Sciatic nerve (tissue), 2 donors: ENCODE measurements around the gene LASP1NB.

ENCODE experiments used
- ATAC-seq: fragments of 200-7000 bp; cut with Tn5 transposase; one replicate; pipeline ENCODE4 v1.9.1; 2020; ENCODE audit warnings: mild to moderate bottlenecking, moderate library complexity
- DNase-seq: peaks from one replicate; pipeline ENCODE4 v3.0.0-alpha.2; 2020; ENCODE audit warnings: low spot score
- intact Hi-C: fragments of 100-400 bp; cut with DNase I; formaldehyde crosslinking; loops from one replicate; pipeline ENCODE4 v1.14.2; 2022
- donor health status: DM: no; HTN: no; CAD: no.
- donor health status: DM: no; HTN: no; CAD: no.

LASP1NB gene

DNA sequence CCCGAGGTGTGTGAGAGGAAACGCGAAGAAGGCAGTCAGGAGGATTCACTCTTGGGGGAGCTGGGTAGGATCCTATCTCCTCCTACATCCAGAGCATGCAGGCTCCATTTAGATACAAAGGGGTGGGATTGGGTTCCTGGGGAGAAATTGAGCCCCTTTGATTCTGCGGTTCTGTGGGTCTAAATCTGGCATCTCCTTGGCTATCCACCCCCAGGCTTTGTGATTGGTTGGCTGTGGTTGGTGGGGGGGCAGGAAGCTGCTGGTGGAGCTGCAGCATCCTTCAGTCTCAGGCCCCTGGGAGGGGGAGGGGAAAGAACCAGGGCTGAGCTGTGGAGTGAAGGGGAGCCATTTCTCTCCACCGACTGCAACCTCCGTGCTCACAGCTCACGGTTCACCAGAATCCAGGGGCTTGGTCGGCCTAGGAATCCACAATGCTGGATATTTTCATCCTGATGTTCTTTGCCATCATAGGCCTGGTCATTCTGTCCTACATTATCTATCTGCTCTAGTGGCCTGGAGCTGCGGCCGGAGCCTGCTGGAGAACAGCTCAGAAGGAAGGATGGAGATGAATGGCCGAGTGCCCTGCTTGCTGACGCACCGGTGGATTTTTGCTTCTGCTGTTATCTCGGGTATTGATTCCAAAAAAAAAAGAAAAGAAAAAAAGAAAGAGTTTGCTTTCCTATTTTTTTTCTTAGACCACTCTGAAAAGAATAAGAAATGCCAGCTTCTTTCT is at the start of gene LASP1NB:
Gene LASP1NB, plus strand, starts transcription at position 352 of the 733 bp plus-strand sequence.
- peak; percentile 62 for DNase-seq
- intact Hi-C loops, result no loop called here
- ATAC-seq, result peak; percentile 77

DNA sequence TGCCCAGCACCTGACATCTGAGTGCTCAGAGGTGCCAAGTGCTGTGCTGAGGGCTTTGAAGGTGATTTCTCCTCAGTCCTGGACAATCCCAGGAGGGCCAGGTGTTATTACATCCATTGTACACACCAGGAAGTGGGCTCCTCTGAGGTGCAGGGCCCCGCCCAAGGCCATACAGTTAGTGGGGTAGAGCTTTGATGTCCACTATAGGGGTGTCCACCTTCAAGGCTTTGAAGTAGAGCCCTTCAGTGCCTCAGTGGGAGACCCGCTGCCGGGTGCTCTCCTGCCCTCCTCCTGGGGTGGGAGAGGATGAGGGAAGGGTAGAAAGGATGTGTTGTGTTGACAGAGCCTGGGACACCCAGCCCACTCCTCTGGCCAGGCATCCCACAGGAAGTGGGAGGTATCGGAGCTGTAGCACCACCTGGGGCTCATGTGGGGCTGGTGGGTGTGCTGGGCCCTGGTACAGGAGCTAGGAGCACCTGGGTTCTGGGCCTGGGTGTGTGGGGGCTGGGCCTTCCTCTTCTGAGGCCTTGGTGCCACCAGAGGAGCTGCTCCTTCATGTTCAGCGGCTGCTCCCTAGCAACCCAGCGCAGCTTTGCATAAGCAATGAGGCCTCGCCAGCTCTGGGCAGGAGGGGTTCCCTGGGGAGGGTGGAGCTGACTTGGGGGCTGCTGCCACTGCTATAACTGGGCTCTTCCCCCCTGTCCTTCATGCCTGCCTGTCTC is 48.1 kb upstream of the LASP1NB start:
- intact Hi-C loops, result loop anchor here (10.0 kb wide), 1 partner anchor 278 kb away; the partner anchor contains the start of gene PLXDC1
- no peak for ATAC-seq

DNA sequence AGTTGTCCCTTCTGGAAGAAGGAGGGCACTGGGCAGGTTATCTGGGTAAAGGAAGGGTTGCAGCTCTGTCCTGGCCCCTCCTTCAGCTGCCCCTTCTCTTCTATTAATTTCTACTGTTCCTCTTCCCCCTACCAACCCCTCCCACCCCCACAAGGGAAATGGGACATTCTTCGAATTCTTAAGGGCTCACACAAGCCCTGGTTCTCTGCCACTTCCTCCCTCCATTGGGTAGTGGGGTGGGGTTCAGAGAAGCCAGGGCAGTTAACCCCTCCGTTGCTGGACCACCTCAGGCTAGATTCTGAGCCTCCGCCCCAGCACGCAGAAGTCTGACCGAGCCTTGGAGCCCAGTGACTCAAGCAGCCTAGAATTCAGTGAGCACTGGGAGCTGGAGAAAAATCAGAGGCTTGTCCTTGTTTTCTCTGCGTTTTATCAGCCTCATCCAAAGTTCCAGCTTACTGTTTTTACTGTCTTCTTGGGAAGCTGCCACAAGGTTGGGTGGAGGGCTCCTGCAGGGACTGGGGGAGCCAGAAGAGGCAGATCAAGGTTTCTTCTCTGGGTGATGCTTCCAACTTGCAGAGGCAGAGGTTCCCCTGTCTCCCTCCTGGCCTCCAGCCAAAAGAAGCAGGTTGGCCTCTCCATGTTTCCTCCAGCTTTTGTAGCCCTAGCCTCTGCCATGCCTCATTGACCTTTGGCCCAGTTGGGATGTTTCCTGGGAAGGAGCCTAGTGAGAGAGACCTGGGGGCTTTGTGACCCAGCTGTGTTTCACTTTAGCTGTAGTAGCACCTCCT is 45.3 kb upstream of the LASP1NB start:
- intact Hi-C loops, result loop anchor here (10.0 kb wide), 1 partner anchor 275 kb away; the partner anchor contains the start of gene PLXDC1
- DNase-seq (peak; percentile 76), ATAC-seq (peak; percentile 38)

More for the DNA sequence above, 48.1 kb upstream of the LASP1NB start:
- no peak for DNase-seq

DNA sequence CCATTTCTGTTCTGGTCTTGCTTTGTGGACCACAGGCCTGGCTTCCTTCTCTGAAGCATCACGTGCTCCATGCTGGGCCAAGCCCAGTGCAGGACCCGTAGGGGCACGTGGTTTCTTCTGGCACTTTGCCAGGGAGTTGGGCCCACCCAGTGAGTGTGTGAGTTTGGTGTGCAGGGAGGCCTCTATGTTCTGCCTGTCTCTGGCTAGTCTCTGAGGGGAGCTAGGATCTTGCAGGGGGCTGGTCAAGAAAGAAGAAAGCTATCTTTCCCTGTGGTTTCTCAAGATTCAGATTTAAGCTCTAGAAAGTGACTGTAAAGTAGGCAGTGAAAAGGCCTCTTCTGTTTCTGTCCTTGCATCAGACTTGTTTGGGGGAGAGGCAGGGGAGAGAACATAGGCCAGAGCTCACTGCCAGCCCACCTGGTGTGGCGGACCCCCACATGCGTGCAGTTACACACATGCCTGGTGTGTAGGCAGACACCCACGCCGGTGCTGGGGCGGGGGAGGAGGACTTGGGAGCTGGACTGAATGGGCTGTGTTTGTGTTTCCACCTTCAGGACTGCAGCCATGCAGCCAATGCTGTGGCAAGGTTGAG is 43.7 kb upstream of the LASP1NB start:
- intact Hi-C loops, result no loop called here

DNA sequence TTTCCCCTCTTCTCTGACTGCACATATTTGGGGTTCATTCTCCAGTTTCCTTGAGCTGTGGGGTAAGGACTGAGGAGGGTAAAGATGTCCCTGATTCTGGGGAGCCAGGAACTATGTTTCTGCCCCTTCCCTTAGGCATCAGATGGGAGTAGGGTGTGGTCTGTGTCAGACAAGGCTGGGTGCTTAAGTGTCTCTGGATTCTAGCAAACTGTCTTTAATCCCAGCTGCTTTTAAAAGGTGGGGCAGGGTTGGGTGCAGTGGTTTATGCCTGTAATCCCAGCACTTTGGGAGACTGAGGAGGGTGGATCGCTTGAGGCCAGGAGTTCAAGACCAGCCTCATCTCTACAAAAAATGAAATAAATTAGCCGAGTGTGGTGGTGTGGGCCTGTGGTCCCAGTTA is 42.5 kb upstream of the LASP1NB start:
- intact Hi-C loops, result no loop called here
- DNase-seq (no peak), ATAC-seq (no peak)

More for the DNA sequence above, 43.7 kb upstream of the LASP1NB start:
- peak; percentile 90 for DNase-seq
- ATAC-seq, result peak; percentile 78

DNA sequence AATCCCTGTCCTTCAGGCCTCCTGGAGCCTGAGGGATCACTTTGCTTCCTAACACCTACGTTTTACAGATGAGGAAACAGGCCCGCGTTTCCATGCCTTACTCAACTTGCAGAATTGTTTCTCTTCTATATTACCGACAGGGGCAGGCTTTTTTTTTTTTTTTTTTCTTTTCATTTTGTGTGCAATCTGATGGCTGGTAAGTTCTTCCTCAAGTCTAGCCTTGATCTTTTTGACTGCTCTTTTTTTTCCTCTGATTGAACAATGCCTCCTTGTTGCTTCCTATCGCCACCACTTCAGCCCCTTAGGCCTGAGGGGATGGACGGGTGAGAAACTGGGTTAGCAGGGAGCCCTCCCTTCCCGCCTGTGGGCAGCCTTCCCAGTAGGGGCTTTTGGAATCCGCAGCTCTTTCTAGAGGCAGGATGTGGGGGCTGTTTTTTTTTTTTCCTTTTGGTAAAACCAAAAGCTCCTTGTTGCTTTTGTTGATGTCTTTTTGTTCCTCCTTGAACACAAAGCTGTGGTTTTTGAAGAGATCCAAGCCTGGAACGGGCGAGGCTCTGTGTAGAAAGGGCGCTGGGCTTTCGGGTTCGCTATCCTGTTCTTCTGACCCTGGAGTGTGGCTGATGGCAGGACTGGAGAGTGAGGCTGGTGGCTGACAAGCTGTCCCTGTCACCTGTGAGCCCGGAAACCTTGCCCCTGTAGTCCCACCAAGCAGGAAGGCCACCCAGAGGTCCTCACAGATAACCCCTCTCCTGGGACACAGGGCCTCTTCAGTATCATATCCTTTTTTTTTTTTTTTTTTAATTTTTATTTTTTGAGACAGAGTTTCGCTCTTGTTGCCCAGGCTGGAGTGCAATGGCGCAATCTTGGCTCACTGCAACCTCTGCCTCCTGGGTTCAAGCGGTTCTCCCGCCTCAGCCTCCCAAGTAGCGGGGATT is 41.6 kb upstream of the LASP1NB start:
- intact Hi-C loops, result no loop called here
- DNase-seq (no peak), ATAC-seq (peak; percentile 35)

DNA sequence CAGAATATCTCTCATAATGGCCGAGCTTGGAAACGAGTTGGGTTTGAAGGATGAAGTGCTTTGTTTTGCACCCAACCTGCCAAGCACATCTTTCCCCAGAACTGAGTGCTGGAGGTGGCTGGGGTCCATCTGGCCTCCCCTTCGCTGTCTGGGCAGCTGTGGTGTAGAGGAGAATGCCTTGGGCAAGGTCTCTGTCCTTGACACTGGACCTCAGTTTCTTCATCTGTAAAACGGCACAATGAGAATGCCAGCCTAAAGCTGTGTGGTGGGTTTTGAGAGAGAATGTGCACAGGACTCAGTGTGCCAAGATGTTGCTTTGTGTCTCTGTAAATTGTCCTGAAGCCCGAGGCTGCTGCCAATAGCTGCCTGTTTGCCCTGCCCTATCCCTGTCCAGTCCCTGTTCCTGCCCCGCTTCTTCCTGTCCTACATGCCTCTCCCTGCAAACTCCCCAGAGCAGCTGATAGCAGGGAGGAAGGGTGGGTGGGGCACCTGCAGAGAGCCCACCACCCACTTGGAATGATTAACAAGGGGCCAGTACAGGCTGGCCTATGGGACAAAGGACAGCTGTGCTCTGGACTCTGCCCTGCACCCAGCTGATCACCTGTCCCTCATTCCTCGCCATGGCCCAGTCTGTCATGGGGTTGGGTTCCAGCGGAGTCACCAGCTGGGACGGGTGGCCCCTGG is 40.2 kb upstream of the LASP1NB start:
- intact Hi-C loops, result no loop called here
- no peak for ATAC-seq
- no peak for DNase-seq

DNA sequence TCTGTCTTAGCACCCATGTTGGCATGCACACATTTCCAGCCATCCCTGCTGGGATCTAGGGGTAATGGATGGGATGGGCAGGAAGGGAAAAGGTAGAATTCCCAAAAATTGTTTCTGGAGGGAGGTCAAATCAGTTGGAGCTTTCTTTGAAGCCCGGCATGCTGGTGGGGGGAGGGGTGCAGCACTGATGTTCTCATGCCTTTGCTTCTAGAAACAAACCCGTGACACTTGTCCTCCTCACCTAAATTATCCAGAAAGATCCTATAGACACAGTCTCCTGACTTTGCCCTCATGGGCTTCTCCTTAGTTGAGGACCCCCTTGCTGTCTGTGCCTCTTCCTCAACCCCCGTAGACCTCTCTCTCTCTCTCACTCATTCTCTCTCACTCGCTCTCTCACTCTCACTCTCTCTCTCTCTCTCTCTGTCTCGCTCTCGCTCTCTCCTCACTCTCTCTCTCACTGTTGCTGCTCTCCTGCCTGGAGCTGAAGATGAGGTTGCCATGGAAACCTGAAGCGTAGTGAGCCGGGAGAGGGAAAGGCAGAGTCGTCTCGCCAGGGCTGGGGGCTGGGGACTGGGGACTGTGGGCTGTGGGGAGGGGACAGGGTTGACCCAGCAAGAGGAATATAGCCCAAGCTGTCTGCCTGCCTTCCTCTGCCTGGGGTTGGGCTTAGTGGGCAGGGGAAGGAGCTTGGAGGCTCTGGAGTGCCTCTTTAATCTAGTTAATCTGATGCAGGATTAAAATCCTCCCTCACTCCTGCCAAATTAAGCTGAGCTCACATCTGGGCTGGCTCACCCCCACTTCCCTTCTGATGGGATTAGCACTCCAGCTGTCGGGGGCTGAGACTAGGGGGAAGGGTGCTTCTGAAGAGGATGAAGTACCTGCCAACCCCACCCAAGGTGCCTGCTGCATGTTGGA is 39.4 kb upstream of the LASP1NB start:
- peak; percentile 20 for ATAC-seq
- DNase-seq, result no peak
- intact Hi-C loops, result no loop called here

DNA sequence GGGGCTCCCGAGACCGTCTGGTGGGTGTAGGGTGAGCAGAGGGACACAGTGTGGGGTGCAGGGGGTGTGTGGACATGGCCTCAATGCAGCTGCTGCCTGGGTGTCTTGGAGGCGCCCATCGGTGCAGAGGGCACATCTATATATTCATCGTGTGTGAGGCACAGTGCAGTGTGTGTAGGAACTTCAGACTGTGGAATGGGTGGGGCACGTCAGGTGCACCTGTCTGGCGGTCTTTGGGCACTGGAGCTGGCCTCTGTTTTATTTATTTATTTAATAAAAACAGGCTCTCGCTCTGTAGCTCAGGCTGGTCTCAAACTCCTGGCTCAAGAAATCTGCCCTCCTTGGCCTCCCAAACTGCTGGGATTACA is 38.8 kb upstream of the LASP1NB start:
- ATAC-seq (no peak), DNase-seq (no peak)
- intact Hi-C loops, result no loop called here

DNA sequence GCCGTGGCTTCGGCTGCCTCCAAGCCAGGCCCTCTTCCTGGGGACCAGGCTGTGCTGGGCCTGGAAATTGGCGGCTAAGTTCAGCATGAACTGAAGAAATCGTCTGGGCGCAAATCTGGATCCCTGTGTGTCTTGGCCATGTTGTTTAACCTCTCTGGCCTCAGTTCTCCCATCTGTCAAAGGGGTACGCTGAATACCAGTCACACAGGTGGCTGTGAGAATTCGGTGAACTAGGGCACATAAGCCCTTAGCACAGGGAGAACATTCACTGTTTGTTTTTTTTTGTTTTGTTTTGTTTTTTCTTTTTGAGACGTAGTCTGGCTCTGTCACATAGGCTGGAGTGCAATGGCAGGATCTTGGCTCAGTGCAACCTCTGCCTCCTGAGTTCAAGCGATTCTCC is 36.6 kb upstream of the LASP1NB start:
- no peak for ATAC-seq
- intact Hi-C loops, result no loop called here

DNA sequence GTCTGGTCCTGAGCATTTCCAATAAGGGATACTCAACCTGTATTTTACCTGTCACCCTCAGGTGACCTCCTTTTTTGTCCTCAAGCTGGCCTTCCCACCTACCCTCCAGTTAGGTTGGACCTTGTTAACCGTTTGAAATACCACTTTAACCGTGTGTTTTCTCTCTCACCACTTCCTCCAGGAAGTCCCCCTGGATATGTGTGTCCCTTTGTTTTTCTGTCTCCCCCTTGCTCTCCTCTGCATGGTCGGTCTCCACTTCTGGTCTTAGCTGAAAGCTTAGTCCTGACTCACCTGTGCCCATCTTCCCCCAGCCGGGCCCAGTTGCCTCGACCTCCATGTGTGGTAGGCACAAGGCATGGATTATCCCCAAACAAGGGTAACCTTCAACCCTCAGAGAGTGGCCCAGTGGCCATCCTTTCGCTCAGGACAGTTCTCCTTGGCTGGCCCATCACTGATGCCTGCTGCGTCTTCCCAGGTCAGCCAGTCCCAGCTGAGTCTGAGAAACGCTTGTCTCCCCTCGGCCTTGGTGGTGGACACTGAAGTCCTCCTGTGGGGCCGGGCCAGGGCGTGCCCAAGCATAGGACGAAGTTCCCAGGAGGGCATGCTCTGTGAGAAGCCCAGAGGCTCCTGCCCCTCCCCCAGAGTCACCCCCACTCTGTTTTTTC is 35.5 kb upstream of the LASP1NB start:
- ATAC-seq (no peak), DNase-seq (no peak)
- intact Hi-C loops, result no loop called here

More for the DNA sequence above, 36.6 kb upstream of the LASP1NB start:
- DNase-seq, result no peak

DNA sequence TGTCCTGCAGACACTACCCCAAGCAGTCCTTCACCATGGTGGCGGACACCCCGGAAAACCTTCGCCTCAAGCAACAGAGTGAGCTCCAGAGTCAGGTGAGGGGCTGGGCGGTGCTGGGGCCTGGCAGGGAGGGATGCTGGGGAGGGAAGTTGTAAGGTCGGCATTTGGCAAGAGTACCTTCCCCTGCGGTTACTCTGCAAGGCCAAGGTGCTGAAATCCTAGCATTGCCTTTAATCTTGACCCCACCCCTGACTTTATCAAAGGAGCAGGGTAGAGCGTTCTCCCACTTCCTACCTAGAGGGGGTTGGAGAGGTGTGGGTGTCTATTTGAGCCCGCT is 35.0 kb upstream of the LASP1NB start:
- DNase-seq (no peak), ATAC-seq (no peak)
- intact Hi-C loops, result no loop called here

DNA sequence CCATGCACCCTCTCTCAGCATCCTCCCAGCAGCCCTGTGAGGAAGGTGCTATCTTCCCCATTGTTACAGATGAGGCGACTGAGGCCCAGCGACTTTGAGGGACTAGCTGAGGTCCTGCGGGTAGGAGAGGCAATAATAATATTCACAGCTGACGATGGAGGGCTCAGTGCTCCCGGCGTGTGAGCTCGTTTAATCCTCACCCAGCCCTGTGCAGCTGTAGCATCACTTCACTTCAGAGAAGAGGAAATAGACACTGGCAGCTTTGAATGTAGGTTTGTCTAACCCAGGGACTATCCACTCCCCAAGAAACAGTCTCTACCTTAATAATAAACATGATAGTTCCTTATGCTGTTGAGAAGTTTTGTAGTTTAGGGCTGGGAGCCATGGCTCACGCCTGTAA is 34.0 kb upstream of the LASP1NB start:
- no peak for DNase-seq

DNA sequence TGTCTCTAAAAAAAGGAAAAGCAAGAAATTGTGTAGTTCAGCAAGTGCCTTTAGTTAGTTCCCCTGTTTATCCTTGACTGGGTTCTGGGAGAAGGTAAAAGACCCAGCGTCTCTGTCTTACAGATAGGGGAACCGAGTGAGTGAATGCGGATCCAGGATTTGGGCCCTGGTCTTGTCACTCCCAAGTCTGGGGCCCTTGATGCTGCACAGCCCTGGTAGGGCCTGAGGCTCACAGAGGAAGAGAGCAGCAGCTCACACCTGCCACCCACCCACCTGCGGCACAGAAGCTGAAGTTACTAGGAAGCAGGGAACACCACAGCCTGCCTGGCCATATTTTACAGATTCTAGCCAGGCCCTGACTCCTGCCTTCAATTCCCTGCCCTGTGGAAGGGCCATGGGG is 33.3 kb upstream of the LASP1NB start:
- intact Hi-C loops, result no loop called here
- no peak for DNase-seq
- no peak for ATAC-seq

More for the DNA sequence above, 34.0 kb upstream of the LASP1NB start:
- no peak for ATAC-seq
- intact Hi-C loops, result no loop called here

DNA sequence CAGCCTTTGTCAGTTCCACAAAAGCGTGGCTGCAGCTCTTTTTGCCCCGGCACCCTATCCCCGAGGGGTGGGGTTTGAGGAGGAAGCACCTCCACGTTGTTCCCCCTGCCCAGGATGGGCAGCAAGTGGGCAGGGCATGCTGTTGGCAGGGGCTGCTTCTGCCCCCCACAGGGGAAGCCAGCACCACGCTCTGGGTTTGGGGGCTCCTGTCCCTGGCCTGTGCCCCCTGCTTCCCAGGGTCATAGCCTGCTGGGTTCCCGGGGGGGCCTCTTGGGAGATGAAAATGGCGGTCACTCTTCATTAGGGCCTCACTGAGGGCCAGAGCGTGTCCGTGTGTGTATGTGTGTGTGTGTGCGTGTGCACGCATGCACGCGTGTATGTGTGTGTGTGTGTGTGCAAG is 32.8 kb upstream of the LASP1NB start:
- intact Hi-C loops, result no loop called here
- DNase-seq (no peak), ATAC-seq (no peak)

DNA sequence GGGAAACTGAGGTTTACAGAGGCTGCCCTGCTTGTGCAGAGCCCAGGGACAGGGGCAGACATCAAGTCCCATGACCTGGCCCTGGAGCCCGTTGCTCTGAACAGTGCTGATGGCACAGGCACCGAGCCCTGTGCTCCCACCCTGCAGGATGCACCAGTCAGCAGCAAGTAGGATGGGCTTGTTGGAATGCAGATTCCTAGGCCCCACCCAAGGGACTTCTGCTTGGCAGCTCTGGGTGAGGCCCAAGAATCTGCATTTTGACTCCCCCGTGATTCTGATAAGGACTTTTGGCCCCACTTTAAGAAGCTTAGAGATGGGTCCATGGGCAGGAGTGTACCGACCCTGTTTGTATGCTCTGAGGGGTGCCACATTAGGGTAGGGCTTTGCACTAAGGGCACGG is 32.3 kb upstream of the LASP1NB start:
- ATAC-seq (no peak), DNase-seq (no peak)
- intact Hi-C loops, result no loop called here
